Amniotic epithelial cell (primary cell): ENCODE measurements around the gene PRKAR2B.
A peak's percentile ranks its signal among the peaks of the same experiment; 100 is the strongest.
"Not testable (repeated sequence)": the region's sequence is repeated elsewhere in the genome, so short reads cannot be mapped to it uniquely, and the experiment has no call there.

Experiments used
- DNase-seq: peaks from one replicate; pipeline ENCODE4 v3.0.0-alpha.2; 2010; ENCODE audit warnings: low read depth

The PRKAR2B gene

DNA sequence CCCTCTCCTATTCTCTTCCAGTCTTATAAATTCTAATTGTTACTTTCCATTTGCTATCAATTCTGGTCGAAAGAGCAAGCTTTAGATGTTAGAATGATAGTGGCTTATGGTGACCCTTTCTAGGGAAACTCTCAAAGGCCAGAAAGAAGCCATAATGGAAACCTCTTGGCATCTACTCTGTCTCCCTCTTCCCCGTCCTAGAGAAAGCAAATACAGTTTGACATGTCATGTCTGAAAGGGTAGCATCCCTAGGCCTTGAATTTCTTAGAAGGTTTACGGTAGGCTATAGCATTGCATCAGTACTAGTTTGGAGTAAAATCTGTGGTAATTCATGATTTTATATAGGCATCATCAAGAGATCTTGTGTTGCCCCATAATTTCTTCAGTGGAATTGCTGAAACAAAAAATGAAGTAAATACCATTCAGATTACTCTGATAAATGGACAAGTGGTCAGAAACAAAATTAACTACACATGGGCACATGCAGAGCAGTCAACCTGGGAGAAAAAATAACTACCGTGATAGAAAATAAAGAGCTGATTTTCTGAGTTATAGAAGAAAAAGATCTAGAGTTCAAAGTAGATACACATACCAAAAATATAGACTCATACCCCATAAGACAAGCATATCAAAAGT lies 4.4 kb downstream of the PRKAR2B start:
- DNase-seq: peak; percentile 12

DNA sequence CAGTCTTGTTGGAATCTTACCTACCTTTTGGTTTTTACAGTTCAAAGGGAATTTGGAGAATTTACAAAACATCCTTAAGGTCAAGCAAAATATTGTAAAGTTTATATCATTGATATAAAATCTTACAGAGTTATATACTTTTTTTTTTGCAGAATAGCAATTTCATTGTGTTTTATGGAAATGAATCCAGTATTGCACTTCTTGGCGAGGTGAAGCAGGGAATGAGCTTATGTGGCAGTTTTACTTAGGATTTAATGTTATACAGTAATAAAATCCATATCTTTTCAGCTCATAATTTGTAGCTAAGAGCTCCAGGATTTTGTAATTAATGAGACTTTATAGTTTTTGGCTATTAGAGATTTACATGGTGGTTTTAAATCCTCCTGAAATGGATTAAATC lies 5.0 kb downstream of the PRKAR2B start:
- no peak for DNase-seq

DNA sequence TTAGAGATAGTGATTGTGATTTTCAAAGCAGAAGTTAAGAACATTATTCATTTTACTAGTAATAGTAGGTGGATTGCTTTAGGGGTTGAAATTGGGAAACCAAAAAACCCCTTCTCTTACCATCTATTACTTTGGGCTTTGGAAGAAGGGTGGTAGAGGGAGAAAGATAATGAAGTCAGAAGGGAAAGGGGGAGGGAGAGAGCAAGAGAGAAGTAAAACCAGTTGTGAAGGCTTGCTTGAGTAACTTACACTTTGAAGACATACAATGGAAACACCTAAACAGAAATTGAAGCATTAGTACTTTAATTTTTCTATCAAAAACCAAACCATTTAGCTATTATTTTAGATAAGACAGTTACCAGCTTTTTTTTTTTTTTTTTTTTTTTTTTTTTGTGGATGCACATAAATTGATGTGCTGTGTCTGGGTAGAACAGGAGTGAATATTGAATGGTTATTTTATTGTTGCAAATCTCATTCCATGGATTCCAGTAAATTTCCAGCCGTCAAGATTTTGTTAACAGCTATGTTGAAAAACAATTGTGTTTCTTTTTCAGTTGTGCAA lies 5.5 kb downstream of the PRKAR2B start:
- DNase-seq: no peak

DNA sequence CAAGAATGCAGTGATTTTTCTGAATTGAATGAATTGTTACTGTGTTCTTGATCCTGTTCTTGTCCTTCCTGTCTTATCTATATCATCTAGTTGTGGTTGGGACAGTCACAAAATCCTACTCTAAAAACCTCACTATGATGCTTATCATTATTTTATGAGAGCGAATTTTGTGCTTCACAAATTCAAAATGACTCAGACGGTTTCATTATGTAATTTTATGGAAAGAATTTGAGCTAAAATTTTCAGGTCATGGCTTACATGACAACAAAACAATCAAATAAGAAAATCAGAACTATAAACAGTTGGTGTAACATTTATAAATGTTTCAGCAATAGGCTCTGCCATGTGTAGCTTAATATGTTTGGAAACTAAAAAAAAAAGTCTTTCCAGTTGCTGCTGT lies 6.9 kb downstream of the PRKAR2B start:
- peak; percentile 8 for DNase-seq

DNA sequence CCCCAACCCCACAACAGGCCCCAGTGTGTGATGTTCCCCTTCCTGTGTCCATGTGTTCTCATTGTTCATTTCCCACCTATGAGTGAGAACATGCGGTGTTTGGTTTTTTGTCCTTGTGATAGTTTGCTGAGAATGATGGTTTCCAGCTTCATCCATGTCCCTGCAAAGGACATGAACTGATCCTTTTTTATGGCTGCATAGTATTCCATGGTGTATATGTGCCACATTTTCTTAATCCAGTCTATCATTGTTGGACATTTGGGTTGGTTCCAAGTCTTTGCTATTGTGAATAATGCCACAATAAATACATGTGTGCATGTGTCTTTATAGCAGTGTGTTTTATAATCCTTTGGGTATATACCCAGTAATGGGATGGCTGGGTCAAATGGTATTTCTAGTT lies 10.5 kb downstream of the PRKAR2B start:
- not testable (repeated sequence) for DNase-seq

DNA sequence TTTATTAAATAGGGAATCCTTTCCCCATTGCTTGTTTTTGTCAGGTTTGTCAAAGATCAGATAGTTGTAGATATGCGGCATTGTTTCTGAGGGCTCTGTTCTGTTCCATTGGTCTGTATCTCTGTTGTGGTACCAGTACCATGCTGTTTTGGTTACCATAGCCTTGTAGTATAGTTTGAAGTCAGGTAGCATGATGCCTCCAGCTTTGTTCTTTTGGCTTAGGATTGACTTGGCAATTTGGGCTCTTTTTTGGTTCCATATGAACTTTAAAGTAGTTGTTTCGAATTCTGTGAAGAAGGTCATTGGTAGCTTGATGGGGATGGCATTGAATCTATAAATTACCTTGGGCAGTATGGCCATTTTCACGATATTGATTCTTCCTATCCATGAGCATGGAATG lies 11.6 kb downstream of the PRKAR2B start:
- DNase-seq: not testable (repeated sequence)

DNA sequence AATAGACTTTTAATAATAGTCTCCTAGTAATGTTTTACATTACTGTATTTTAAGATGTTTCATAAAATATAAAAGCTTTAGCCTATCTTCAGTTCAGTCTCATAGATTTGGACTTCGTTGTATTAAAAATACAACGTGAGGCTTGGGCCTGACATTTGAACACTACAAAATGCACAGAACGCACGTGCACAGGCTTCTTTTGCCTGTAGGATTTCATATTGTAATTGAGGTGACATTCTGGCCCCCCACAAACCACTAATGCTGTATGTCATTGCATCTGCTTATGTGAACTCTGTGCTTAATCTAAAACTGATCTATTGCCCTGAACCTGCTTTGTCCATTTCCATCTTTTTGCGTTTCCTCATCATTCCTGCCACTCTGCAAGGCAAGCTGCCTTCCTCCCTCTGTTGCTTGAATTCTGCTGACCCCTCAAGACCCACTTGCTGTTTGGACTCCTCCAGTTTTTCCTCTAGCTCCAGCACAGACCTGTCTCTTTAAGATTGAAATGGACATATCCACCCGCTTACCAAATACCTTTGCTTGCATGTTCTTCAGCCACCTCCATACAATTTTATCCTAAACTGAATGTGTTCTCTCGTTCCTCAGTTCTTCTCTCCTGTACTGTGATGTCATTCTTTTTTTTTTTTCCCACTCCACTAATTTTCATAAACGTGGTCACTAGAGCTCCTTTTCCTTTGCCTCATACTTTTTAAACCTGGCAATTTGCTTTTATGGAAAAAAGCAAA lies 12.4 kb downstream of the PRKAR2B start:
- DNase-seq: no peak

DNA sequence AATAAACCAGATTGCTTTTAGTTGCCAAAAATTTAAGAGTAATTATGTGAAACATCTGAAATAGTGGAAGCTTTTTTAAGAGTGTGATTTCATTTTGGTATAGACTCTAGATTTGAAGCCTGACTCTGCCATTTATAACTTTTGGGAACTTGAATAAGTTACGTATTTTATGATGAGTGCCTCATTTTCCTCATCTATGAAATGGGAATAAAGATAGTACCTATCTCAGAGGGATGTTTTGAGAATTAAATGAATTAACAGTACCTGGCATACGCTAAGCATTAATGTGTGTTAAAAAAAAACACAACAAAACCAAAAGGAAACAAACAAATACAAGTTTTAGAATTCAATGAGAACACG lies 12.9 kb downstream of the PRKAR2B start:
- DNase-seq: no peak

DNA sequence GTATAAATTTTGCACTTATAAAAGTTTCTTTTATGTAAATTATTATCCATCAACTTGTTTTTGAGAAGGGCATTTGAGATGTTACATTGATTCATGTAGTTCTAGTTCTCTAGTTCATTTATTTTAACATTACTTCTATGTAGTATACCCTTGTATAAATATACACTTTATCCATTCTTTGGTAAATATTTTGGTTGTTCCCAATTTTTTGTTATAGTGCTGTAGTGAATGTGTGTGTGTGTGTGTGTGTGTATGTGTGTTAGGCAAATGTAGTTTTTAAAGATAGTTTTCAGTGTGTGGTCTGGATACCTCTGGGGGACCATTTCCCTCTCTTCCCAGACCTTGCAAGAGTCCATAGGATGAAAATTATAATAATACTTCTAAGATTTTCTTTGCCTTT lies 15.0 kb downstream of the PRKAR2B start:
- no peak for DNase-seq

DNA sequence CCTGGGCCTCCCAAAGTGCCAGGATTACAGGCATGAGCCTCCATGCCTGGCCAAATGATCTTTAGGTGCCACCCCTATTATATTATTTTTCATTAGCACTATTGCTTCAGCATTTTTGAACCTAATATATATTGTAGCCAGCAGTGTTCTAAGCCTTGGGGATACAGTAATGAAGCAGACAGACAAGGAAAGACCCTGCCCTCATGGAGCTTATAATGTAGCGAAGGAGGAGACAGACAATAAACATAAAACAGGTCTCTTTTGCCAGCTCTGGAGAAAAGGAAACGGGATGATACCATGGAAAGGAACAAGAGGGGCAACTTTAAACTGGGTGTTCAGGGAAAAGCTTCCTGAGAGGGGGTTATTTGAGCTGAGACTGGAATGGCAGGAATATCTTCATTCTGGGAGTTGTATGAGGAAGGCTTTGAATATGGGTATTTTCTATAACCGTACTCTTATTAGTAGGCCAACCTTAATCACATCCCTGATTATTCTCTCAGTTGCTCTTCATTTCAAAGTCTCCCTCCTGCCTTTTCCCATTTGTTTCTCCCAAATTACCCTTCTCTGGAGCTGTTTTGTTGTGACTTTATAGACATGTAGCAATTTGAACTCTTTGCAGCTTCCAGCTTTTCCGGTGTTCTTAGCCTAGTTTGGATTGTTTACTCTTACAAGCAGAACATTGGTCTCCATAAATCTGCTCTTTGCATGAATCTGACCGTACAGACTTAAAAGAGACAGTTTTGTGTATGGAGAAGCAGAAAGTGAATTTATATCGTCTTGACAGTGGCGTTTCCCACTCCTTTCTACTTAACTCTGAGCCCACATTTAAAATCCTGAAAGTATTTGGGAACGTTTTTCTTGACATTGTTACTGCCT lies 19.0 kb downstream of the PRKAR2B start:
- peak; percentile 53 for DNase-seq

DNA sequence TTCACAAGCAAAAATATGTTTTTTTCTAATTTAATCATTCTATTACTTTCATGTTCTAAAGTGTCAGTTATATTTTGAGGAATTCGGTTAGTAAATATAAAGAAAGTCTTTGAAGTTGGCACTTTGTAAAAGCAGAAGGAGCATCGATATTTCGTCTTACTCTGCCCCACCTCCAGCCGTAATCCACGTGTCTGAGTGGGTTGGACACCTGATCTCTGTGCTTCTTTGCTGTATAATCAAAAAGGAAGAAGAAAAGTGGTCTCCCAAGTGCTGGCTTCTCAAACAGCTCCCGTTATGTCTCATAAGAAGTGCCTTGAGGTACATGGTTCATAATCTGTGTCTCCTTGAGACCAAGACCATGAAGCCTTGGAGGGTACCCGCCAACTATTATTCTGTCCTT lies 19.8 kb downstream of the PRKAR2B start:
- DNase-seq: peak; percentile 21

DNA sequence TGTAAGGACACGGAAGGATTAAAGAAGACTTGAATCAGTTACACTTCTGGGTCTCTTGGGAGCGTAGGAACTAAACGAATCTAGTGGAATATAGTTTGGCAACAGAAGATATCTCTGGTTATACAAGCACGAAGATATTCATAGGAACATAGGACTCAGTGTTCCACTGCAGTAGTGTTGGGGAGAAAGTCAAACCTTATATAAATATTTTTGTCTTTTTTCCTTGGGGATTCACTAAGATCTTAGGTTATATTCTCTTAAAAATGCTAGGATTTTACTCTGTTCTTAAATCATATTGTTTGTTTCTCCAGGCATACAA lies 21.4 kb downstream of the PRKAR2B start:
- no peak for DNase-seq

DNA sequence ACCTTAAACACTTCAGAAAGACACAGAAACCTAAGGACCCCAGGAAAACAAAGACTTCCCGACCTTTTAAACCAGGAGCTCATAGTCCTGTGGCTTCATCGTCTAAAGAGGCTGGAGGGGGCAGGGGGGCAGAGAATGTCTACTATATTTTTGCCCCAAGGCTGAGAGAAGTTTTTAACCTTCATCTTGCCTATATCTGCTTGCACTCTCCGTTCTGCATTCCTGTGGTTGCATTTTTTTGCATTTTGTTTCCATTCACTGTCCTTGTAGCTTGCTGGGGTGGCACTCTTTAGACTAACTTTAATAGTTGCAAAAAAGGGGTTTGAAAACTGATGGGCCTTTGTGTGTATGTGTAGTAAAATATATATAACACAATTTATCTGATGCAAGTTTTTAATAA lies 23.7 kb downstream of the PRKAR2B start:
- peak; percentile 43 for DNase-seq

DNA sequence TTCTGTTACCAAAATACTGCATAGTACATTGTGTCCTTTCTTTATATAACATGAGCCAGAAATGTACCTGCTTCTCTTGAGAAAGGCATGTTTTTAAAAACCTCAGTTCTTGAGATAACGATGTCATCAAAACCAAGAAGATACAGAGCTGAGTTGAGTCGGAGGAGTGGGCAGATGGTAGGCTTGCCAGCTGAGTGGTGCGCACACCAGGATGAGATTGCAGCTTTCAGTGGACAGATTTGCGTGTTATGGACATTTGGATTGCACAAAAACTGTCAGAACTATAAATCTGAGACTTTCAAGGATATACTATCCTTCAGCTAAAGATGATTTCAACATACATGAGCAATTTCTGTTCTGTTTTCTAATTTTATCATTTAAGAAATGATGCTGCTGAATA lies 25.0 kb downstream of the PRKAR2B start:
- DNase-seq: peak; percentile 98

DNA sequence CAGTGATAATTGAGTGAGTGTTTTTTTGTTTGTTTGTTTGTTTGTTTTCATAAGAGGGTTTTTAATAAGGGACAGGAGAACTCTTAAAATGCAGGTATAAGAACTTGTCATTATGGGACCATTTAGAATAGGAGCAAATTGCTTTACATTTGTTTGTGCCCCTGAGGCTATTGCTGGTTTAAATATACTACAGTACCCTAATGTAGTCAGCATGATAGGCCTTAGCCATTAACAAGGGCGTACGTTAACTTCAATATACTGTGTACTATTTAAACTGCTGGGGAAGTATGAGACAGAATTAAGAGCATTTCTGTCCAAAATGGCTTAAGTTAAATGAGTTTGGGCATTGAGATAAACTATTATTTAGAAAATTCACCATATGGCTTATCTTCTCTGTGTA lies 26.2 kb downstream of the PRKAR2B start:
- no peak for DNase-seq

DNA sequence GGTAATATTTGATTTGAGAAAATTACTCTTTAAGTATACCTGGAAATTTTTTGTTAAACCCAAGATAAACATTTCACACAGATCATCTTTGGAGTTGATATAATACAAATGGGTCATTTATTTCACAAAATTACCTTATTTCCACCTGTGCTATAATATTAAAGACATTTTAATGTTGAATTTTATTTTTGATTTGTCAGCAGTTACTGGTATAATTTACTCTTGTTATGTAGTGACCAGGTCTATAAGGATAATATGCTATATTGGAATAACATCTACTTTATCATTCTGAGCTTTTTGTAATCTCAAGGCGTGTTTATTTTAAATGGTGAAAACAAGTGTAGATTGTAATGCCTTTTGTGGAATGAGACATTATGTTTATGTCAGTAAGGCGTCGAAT lies 26.6 kb downstream of the PRKAR2B start:
- DNase-seq: no peak

DNA sequence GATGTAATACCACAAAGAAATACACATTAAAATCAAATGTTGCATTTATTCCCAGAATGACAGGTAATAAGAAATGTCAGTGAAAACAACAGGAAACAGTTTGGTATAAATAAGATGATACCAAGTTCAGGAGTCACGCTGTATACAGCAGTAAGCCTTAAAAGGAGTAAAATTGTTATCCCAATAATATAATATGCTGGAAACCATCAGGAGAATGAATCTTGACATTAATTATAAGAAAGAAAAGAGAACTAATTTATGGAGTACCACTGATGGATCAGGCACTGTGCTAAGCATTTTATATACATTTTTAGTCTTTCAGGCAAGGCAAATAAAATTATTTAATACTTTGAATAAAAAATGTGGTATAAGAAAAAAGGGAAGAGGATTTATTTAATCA lies 27.6 kb downstream of the PRKAR2B start:
- DNase-seq: no peak

DNA sequence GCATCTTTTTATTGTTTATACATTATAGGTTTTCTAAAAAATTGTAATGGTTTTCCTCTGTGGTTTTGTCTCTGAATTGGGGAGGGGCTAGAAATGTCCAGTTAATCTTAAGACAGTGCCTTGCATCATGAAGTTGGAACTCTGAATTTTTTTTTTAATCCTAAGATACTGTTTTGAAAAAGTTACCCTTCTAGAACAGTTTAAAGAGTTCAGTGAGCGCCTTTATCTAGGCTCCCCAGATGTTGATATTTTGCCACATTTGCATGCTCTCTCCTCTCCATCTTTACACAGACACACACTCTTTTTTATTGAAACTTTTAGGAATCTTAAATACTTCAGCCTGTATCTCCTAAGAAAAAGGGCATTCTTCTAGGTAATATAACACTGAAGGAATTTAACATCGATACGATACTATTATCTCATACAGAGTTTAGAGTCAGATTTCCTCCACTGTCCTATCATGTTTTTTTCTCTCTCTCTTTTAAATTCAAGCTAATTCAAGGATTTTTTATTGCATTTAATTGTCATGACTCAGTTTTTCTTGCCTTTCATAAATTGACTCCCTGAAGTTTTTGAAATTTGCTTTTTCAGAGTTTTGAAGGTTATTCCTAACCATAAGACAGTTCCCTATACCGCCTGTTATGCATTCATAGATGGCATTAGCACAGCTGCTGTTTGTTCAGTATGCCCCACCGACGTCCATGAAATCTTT lies 31.5 kb downstream of the PRKAR2B start:
- no peak for DNase-seq

DNA sequence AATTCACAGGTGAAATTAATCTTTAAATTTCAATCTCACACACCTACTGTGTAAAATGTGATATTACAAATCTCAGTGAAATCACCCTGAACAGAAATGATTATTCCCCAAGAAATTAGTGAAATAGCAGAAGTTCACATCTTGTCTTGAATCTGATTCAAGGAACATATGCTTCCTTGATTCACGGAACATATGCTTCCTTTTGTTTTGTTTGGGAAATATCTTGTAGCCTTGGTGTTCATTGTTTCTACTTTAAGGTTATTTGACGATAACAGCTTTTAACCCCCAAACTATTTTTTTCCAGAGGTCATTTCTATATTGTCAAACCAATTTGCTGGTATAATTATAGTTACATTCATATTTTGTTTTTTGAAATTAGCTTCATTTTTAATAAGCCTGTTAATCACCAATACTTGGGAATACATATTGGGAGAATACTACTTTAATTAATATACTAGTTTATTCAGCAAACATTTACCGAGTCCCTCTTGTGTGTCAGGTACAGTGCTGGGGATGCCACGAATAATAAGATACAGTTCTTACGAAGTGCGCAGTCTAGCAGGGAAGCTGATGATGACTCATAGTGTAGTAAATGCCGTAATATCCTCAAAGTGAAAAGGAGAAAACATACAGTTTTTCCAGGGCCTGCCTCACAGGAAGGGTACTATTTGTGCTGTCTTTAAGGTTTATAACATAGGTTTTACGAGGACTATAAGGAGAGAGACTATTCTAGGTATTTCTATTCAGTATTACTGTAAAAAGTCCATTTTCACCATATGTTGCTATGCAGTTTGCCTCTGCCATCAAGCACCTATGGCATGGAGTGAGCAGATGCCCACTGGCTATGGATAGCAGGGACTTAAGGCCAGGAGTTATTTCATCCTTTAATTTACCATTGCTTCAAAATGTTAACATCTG lies 32.5 kb downstream of the PRKAR2B start:
- DNase-seq: peak; percentile 27

DNA sequence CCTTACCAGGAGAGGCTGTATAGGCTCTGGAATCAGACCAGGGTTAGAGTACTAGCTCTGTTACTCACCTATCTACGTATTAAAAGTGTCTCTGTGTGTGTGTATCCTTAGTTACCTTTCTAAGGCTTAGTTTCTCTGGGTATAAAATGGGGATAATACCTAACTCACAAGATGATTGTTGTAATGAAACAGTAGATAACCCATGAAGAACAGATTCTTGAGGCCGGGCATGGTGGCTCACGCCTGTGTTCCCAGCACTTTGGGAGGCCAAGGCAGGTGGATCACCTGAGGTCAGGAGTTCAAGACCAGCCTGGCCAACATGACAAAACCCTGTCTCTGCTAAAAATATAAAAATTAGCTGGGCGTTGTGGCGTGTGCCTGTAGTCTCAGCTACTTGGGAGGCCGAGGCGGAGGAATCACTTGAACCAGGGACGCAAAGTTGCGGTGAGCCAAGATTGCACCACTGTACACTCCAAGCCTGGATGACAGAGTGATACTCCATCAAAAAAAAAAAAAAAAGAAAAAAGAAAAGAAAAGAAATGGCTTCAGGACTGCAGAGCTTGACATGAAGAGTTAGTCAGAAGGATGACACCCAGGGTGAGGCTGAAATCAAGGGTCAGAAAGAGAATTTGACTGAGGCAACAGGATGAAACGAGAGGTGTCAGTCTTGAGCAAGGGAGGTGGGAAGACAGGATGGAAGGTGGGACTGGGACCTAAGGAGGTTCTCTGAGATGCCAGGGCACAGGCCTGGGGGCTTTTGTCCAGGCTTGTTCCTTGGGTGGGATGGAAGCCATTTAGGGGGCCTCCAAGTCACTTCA lies 33.4 kb downstream of the PRKAR2B start:
- DNase-seq: no peak
